ENCODE measurements around the gene SPRY1. TPM values are rescaled to one million over a fixed set of nuclear protein-coding genes. Genes with fewer than 3 reads are reported as not detected.

Gene SPRY1
- total and polyA plus RNA-seq, 9 of the 15 experiments (the other 6 are each of a cell fraction or from before 2014, with no cell fraction given): 0.18 to 1.9 (median 0.45) TPM; not detected in 1

GRCh38 chr4:123349421-123350190 is 47.0 kb upstream of the SPRY1 start (continued):
- TF ChIP-seq HOMEZ (CRISPR knock-in tag; IDR thresholded peaks at IDR 0.05) (peak; percentile 96), THRA (IDR thresholded peaks at IDR 0.05) (no peak), ZNF263 (CRISPR knock-in tag; IDR thresholded peaks at IDR 0.05; ENCODE audit: borderline replicate concordance) (no peak), SUPT5H (IDR thresholded peaks at IDR 0.05) (no peak), SREBF2 (CRISPR knock-in tag; IDR thresholded peaks at IDR 0.05) (no peak), SAP30 (IDR thresholded peaks at IDR 0.05; ENCODE audit: borderline replicate concordance, insufficient read depth, low read depth, low read length, poor library complexity, severe bottlenecking) (no peak), CBX3 (IDR thresholded peaks at IDR 0.05; ENCODE audit: borderline replicate concordance in 1 of 2, low read length in 2 of 2) (no peak), CSDE1 (IDR thresholded peaks at IDR 0.05) (no peak), MTA1 (IDR thresholded peaks at IDR 0.05; ENCODE audit: borderline replicate concordance) (peak; percentile 88), NR2C1 (IDR thresholded peaks at IDR 0.05) (no peak), NR2C1 (tag; IDR thresholded peaks at IDR 0.05) (peak; percentile 92), SLC30A9 (CRISPR knock-in tag; IDR thresholded peaks at IDR 0.05) (no peak), ZNF3 (CRISPR knock-in tag; IDR thresholded peaks at IDR 0.05) (peak; percentile 60; the same call in 1 of the 2 replicates), E2F3 (CRISPR knock-in tag; IDR thresholded peaks at IDR 0.05) (peak; percentile 90), MAX (CRISPR knock-in tag; IDR thresholded peaks at IDR 0.05) (0 out of 2 replicates have a peak, but pooled peaks have one; percentile 41), GTF2F1 (IDR thresholded peaks at IDR 0.05; ENCODE audit: low read depth, low read length) (no peak), ELF2 (CRISPR knock-in tag; IDR thresholded peaks at IDR 0.05) (no peak; the same call in none of the 2 replicates), SNAPC5 (CRISPR knock-in tag; IDR thresholded peaks at IDR 0.05) (peak; percentile 50; the same call in 1 of the 2 replicates), TAL1 (IDR thresholded peaks at IDR 0.05) (peak; percentile 99), NONO (IDR thresholded peaks at IDR 0.05; ENCODE audit: low read depth in 2 of 2, low read length in 1 of 2) (peak in 1 of 2 experiments; percentile 94; a peak in 2 of 4 replicates), SRSF7 (optimal IDR thresholded peaks at IDR 0.05; ENCODE audit: low read depth, low read length) (no peak), SETDB1 (IDR thresholded peaks at IDR 0.05; ENCODE audit: low read length) (no peak), LEF1 (IDR thresholded peaks at IDR 0.05) (peak; percentile 100), ZNF589 (CRISPR knock-in tag; IDR thresholded peaks at IDR 0.05; ENCODE audit: low read depth) (peak; percentile 100), ZNF384 (IDR thresholded peaks at IDR 0.05; ENCODE audit: low read depth, low read length) (peak; percentile 74)

All from K562 (cell line).